ENCODE data around the gene TRIM2.

DNA sequence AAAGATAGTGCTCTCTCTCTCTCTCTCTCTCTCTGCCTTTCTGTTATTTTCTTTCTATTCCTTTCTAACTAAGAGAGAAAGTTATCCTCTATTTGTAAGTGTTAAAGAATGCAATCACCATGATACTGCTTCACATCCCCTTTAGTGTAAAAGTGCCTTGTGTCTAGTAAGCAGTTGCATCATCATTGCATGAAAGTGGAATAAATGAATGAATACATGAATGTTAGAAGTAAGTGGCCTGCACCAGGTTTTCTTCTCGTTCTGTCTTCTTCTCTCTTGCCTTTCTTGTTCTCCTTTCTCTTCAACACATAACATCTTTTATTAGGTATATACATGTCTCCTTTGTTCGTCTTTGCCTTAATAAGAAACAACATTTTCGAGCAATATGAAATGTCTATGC lies 35.2 kb downstream of the TRIM2 start:
- TF ChIP-seq SMC3 (IDR thresholded peaks at IDR 0.05; ENCODE audit: borderline replicate concordance, low read length) (no peak), BCL11A (IDR thresholded peaks at IDR 0.05; ENCODE audit: low read depth, low read length) (no peak), POLR2AphosphoS5 (IDR thresholded peaks at IDR 0.05; ENCODE audit: low read length) (no peak), EZH2 (IDR thresholded peaks at IDR 0.05; ENCODE audit: borderline replicate concordance, control insufficient read depth, low read depth, low read length) (no peak), CHD1 (IDR thresholded peaks at IDR 0.05; ENCODE audit: low read depth, low read length) (no peak), JUND (IDR thresholded peaks at IDR 0.05; ENCODE audit: low read depth, low read length) (no peak), POLR2AphosphoS2 (IDR thresholded peaks at IDR 0.05; ENCODE audit: low read depth, low read length) (no peak), TAF1 (IDR thresholded peaks at IDR 0.05; ENCODE audit: borderline replicate concordance, low read depth, low read length) (no peak), NFIC (IDR thresholded peaks at IDR 0.05; ENCODE audit: low read depth, low read length) (no peak)
- TF ChIP-seq, protein P1, sequence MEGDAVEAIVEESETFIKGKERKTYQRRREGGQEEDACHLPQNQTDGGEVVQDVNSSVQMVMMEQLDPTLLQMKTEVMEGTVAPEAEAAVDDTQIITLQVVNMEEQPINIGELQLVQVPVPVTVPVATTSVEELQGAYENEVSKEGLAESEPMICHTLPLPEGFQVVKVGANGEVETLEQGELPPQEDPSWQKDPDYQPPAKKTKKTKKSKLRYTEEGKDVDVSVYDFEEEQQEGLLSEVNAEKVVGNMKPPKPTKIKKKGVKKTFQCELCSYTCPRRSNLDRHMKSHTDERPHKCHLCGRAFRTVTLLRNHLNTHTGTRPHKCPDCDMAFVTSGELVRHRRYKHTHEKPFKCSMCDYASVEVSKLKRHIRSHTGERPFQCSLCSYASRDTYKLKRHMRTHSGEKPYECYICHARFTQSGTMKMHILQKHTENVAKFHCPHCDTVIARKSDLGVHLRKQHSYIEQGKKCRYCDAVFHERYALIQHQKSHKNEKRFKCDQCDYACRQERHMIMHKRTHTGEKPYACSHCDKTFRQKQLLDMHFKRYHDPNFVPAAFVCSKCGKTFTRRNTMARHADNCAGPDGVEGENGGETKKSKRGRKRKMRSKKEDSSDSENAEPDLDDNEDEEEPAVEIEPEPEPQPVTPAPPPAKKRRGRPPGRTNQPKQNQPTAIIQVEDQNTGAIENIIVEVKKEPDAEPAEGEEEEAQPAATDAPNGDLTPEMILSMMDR (IDR thresholded peaks at IDR 0.05 in 2 of 3, conservative IDR thresholded peaks at IDR 0.05 in 1 of 3; ENCODE audit: control insufficient read depth in 2 of 3, extremely low read depth in 1 of 3, insufficient read depth in 1 of 3, low read depth in 3 of 3, low read length in 3 of 3): no peak
- TF ChIP-seq, protein P2, sequence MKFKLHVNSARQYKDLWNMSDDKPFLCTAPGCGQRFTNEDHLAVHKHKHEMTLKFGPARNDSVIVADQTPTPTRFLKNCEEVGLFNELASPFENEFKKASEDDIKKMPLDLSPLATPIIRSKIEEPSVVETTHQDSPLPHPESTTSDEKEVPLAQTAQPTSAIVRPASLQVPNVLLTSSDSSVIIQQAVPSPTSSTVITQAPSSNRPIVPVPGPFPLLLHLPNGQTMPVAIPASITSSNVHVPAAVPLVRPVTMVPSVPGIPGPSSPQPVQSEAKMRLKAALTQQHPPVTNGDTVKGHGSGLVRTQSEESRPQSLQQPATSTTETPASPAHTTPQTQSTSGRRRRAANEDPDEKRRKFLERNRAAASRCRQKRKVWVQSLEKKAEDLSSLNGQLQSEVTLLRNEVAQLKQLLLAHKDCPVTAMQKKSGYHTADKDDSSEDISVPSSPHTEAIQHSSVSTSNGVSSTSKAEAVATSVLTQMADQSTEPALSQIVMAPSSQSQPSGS (IDR thresholded peaks at IDR 0.05; ENCODE audit: low read length): no peak
- TF ChIP-seq, protein P3, sequence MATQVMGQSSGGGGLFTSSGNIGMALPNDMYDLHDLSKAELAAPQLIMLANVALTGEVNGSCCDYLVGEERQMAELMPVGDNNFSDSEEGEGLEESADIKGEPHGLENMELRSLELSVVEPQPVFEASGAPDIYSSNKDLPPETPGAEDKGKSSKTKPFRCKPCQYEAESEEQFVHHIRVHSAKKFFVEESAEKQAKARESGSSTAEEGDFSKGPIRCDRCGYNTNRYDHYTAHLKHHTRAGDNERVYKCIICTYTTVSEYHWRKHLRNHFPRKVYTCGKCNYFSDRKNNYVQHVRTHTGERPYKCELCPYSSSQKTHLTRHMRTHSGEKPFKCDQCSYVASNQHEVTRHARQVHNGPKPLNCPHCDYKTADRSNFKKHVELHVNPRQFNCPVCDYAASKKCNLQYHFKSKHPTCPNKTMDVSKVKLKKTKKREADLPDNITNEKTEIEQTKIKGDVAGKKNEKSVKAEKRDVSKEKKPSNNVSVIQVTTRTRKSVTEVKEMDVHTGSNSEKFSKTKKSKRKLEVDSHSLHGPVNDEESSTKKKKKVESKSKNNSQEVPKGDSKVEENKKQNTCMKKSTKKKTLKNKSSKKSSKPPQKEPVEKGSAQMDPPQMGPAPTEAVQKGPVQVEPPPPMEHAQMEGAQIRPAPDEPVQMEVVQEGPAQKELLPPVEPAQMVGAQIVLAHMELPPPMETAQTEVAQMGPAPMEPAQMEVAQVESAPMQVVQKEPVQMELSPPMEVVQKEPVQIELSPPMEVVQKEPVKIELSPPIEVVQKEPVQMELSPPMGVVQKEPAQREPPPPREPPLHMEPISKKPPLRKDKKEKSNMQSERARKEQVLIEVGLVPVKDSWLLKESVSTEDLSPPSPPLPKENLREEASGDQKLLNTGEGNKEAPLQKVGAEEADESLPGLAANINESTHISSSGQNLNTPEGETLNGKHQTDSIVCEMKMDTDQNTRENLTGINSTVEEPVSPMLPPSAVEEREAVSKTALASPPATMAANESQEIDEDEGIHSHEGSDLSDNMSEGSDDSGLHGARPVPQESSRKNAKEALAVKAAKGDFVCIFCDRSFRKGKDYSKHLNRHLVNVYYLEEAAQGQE (IDR thresholded peaks at IDR 0.05; ENCODE audit: low read depth, low read length): no peak
- TF ChIP-seq, protein P4, sequence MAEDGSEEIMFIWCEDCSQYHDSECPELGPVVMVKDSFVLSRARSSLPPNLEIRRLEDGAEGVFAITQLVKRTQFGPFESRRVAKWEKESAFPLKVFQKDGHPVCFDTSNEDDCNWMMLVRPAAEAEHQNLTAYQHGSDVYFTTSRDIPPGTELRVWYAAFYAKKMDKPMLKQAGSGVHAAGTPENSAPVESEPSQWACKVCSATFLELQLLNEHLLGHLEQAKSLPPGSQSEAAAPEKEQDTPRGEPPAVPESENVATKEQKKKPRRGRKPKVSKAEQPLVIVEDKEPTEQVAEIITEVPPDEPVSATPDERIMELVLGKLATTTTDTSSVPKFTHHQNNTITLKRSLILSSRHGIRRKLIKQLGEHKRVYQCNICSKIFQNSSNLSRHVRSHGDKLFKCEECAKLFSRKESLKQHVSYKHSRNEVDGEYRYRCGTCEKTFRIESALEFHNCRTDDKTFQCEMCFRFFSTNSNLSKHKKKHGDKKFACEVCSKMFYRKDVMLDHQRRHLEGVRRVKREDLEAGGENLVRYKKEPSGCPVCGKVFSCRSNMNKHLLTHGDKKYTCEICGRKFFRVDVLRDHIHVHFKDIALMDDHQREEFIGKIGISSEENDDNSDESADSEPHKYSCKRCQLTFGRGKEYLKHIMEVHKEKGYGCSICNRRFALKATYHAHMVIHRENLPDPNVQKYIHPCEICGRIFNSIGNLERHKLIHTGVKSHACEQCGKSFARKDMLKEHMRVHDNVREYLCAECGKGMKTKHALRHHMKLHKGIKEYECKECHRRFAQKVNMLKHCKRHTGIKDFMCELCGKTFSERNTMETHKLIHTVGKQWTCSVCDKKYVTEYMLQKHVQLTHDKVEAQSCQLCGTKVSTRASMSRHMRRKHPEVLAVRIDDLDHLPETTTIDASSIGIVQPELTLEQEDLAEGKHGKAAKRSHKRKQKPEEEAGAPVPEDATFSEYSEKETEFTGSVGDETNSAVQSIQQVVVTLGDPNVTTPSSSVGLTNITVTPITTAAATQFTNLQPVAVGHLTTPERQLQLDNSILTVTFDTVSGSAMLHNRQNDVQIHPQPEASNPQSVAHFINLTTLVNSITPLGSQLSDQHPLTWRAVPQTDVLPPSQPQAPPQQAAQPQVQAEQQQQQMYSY (CRISPR knock-in tag; IDR thresholded peaks at IDR 0.05): no peak
